HG03039 (cell line): ENCODE results near the gene FAM117B.
"Not testable (repeated sequence)": the region's sequence is repeated elsewhere in the genome, so short reads cannot be mapped to it uniquely, and the experiment has no call there.

ENCODE experiments used
- ATAC-seq: cut with Tn5 transposase; IDR thresholded peaks from one replicate; pipeline ENCODE4 v1.9.1; 2021; ENCODE audit warnings: mild to moderate bottlenecking, moderate library complexity; ENCODE audit not compliant: unreplicated experiment

The FAM117B gene

DNA sequence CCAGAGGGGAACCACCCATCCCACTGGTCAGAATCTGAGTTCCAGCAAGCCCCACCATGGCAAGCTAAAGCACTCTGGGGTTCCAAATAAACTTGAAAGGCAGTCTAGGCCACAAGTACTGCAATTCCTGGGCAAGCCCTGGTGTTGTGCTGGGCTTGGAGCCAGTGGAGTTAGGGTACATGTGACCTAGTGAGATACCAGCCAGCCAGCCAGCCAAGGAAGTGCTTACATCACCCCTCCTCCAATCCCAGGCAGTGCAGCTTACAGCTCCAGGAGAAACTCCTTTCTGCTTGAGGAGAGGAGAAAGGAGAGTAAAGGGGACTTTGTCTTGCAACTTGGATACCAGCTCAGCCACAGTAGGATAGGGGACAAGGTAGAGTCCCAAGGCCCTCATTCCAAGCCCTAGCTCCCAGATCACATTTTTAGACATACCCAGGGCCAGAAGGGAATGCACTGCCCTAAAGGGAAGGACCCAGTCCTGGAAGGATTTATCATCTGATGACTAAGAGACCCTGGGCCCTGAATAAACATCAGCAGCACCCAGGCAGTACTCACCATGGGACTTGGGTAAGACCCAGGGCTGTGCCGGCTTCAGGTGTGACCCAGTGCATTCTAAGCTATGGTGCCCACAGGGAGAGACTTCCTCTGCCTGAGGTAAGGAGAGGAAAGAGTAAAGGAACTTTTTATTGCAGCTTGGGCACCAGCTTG lies 172.8 kb downstream of the FAM117B start:
- ATAC-seq = not testable (repeated sequence)

DNA sequence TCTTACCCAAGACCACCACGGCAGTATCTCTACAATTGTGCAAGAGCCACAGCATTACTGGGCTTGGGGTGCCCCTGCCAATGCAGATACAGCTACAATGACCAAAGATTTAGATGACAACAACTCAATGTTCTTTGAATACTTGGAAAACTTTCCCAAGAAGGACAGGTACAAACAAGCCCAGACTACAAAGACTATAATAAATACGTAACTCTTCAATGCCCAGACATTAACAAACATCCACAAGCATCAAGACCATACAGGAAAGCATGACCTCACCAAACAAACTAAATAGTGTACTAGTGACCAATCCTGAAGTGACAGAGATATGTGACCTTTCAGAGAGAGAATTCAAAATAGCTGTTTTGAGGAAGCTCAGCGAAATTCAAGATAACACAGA lies 174.0 kb downstream of the FAM117B start:
- no peak for ATAC-seq

DNA sequence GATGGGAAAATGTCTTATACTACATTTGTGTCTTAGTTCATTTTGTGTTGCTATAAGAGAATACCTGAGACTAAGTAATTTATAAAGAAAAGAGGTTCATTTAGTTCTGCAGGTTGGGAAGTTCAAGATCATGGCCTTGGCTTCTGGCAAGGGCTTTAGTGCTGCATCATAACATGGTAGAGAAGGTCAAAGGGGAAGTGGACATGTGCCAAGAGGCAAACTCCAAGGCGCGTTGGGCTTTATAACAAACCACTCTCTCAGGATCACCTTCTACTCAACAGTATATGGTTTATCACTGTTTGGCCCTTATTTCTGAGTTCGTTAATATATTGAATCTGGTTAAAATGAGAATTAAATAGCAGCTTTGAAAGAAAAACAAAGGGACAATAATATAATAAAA lies 178.6 kb downstream of the FAM117B start:
- ATAC-seq = no peak

DNA sequence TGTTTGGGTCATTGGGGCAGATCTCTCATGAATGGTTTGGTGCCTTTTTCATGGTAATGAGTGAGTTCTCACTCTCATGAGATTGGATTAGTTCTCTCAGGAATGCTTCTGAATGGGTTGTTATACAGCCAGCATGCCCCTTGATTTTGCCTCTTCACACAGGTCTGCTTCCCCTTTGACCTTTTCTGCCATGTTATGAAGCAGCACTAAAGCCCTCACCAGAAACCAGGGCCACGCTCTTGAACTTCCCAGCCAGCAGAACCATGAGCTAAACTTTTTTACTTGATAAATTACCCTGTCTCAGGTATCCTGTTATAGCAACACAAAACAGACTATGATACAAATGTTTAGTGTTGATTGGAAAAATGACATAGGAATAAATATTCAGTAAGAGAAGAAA lies 179.5 kb downstream of the FAM117B start:
- no peak for ATAC-seq

DNA sequence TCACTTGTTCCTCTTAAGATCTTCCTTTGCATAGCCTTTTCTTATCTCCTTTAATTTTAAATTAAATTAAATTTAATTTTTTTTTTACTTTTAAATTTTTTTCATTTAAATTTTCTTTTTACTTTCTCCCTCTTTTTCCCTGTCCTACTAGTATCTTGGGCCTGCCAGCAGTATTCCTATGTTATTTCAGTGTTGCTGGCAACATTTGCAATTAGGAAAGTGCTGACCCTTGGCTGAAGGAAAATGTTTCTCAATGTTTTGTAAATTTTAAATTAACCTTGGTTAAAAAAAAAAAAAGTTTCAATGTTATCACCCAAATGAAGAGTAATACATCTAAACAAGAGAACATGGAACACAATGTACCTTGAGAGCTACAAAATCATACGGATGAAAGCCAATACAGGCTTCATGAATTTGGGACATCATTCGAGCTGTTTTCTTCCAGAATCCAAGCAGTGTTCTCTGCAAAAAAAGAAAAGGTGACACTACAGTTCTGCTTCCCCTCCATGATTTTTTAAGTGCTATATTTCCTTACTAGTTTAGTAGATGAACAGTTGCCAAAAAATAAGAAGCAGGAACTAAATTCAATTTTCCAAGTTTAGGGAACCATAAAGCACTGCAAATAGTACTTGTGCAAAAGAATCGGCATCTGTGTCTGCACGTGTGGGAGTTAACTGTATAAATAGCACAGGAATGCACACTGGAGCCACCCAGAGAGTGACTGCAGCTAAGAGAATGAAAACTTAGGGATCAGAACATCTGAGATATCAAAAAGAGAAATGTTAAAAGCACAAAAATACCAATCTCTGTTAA lies 181.0 kb downstream of the FAM117B start:
- no peak for ATAC-seq

DNA sequence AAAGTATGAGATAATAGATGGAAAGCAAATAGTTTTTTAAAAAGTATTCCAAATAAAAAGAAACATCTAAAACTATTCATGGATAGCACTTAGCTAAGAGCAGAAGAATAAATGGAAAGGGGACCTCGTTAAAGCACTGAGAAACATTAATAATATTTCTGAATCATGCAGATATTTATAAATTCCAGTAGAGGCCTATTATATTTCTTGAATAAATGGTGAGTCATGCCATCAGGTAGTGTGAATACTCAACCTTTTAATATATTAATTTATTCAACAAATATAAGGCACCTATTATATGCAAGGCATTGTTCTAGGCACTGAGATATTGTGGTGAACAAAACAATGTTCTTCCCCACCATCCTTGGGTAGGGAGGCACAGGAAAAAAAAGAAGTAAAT lies 183.0 kb downstream of the FAM117B start:
- ATAC-seq = no peak

DNA sequence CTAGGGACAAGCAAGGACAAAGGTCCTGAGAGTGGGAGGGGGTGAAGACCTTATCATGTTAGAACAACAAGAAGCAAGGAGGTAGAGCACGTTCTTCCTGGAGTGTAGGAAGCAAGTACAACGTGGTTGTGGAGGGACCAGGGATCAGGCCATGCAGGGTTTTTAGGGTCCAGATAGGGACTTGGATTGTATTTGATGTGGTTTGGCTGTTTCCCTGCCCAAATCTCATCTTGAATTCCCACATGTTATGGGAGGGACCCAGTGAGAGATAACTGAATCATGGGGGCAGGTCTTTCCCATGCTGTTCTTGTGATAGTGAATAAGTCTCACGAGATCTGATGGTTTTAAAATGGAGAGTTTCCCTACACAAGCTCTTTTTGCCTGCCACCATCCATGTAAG lies 183.6 kb downstream of the FAM117B start:
- no peak for ATAC-seq
